GM20000 (cell line): ENCODE measurements around the gene EIF2AK2.

Source experiments
- DNase-seq: peaks from one replicate; pipeline ENCODE4 v3.0.0; 2012; ENCODE audit warnings: low spot score
- TF ChIP-seq, protein P1 (sequence below): IDR thresholded peaks from 2 replicates; pipeline ENCODE4 v1.5.1; 2012; ENCODE audit warnings: mild to moderate bottlenecking, control low read depth; ENCODE audit errors: extremely low read depth, missing control alignments

Gene EIF2AK2

DNA sequence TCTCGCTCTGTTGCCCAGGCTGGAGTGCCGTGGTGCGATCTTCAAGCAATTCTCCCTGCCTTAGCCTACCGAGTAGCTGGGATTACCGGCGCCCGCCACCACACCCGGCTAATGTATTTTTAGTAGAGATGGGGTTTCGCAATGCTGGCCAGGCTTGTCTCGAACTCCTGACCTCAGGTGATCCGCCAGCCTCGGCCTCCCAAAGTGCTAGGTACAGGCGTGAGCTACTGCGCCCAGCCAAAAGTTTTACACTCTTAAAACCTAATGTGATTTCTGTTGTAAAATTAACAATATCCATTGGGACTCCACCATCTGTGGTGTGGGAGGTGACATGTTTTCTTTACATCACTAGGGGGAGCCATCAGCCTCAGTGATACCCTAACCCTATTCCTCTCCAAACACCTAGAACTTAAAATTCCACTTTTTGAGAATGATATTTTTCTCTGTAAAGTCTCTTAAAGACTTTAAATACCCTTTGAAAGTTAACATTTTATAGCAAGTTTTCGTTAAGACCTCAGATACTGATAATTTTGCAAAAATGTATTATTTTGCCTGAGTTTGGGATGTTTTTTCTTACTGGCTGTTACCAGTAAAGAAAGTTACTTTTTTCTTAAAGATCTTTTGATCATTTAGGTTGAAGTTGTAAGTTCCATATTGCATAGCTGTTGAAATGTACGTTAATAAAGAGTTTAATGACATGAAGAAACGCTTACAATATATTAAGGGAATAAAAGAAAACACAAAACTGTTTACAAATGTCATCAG, 11.6 kb upstream of the EIF2AK2 start:
- TF ChIP-seq, protein P1, sequence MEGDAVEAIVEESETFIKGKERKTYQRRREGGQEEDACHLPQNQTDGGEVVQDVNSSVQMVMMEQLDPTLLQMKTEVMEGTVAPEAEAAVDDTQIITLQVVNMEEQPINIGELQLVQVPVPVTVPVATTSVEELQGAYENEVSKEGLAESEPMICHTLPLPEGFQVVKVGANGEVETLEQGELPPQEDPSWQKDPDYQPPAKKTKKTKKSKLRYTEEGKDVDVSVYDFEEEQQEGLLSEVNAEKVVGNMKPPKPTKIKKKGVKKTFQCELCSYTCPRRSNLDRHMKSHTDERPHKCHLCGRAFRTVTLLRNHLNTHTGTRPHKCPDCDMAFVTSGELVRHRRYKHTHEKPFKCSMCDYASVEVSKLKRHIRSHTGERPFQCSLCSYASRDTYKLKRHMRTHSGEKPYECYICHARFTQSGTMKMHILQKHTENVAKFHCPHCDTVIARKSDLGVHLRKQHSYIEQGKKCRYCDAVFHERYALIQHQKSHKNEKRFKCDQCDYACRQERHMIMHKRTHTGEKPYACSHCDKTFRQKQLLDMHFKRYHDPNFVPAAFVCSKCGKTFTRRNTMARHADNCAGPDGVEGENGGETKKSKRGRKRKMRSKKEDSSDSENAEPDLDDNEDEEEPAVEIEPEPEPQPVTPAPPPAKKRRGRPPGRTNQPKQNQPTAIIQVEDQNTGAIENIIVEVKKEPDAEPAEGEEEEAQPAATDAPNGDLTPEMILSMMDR = peak; percentile 50
- DNase-seq = peak; percentile 79

GRCh38 chr2:37167636-37168180, 10.9 kb upstream of the EIF2AK2 start:
- DNase-seq = no peak
- TF ChIP-seq, protein P1 = no peak

- DNase-seq = no peak
- TF ChIP-seq, protein P1 = no peak
Observed at GRCh38 chr2:37164757-37165156, 8.0 kb upstream of the EIF2AK2 start.

DNA sequence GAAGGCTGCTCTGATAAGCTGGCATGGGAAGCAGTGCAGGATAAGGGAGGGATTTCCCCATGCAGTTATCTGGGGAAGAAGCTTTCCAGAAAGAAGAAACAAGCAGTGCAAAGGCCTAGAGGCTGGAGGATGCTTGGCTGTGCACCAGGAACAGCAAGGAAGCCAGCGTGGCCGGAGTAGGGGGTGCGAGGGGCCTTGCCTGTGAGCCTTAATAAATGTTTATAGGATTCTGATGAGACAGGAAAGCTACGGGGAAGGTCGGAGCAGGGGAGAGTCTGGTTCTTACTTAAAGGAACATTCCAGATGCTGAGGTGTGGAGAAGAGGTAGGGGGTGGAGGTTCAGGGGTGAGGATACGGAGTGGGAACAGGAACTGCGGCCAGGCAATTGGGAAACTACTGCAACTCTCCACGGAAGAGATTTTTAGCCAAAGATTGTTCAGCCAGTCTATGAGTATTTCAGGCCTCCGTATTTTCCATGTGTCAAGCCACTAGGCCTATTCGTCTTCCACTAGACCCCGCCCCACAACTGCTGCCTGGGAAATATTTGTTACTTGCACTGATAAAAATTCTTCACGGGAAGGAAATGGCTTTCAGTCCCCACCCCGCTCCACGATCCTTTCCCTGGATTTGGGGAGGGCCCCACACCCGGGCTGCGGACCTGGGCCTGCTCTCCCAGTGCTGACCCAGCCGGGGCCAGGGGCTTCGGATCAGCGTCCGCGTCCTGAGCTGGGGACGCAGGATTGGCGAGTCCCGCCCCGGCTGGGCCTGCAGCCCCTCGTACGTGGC, 516 bp downstream of the EIF2AK2 start:
- DNase-seq = no peak
- TF ChIP-seq, protein P1 = no peak

DNA sequence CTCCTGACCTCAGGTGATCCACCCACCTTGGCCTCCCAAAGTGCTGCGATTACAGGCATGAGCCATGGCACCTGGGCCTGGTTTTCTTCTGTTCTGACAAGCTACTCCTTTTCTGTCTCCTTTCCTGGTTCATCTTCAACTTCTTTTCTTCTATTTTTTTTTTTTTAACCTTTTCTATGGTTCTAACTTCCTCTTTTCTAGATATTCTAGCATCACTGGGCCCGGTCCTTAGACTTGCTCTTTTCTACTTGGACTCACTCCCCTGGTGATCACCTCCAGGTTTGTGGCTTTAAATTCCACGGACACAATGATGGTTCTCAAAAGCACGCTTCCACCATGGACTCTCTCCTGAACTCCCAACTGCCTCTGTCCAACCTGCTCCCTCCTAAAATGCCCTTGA, 2.0 kb downstream of the EIF2AK2 start:
- TF ChIP-seq, protein P1 = no peak
- peak; percentile 45 for DNase-seq

- no peak for DNase-seq
- TF ChIP-seq, protein P1 = no peak
Observed at GRCh38 chr2:37153224-37153623, 3.6 kb downstream of the EIF2AK2 start.

DNA sequence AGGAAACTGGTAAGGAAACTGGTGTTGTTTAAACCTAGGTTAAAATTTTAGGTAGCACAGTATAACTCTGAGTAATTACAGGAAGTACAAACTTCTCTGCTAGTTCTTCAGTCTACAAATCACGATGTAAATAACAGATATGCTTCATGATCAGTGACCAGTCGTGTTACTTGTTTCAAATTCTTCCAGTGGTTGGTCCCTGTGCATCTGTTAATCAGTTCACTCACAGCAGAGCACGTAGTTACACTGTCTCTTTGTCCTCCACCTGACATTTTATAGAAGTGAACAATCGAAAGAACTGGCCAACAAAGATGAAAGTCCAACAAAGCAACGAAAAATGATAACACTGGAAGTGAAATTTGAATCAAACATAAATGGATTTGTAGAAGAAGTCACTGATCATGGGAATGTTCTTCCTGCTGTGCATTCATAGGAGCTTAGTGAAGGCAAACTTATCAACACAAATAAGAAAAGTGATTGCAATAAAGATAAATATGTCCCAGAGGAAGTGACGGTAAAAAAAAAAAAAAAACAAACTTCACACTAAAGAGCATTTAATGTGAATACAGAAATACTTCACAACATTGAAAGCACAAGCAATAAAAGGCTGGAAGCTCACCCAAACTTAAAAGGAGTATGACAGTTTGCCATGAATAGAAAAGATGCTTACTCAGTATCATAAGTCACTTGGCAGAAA, 7.0 kb downstream of the EIF2AK2 start:
- DNase-seq = no peak

More for the DNA sequence above, 7.0 kb downstream of the EIF2AK2 start:
- TF ChIP-seq, protein P1 = no peak
